NCI-H1694 (cell line): ENCODE measurements around the gene SUCLG2.

Experiments used
- DNase-seq: peaks from one replicate; lab custom pipeline; 2025; lab: John Stamatoyannopoulos, UW

The SUCLG2 gene

GRCh38 chr3:67509471-67510075, 144.8 kb downstream of the SUCLG2 start:
- no peak for DNase-seq

- no peak for DNase-seq
Observed at GRCh38 chr3:67507584-67507983, 146.8 kb downstream of the SUCLG2 start.

DNA sequence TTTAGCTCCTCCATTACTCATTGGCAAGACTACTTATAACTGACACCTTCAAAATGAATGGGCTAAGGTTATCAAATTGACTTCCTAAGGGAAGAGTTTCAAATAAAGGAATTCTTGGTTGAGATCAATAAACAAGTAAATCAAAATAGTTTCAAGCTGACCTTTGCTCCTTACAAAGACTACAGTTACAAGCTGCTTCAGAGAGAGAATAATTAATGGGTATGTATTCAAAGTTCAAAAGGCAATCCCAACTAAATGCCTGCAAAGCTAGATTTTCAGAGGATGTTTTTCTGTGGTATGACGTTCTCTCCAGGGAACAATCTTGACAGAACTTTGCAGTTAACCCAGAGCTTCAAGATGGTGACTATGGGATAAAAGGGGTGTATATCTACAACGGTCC, 153.7 kb downstream of the SUCLG2 start:
- DNase-seq, result no peak

DNA sequence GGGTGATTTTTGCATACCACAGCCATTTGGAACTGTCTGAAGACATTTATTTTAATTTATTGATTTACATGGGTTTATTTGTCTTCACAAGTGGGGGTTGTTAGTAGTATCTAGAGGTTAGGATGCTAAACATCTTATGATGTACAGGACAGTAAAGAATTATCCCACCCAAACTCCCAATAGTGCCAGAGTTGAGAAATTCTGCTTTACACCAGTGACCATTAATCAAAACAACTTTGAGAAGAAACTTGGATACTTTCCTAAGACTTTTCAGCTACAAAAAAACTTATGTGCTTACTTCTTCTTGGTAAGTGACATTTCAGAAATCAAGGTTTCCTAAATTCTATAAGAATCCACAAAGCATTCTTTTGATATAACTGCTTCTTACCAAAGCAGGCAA, 156.7 kb downstream of the SUCLG2 start:
- no peak for DNase-seq

DNA sequence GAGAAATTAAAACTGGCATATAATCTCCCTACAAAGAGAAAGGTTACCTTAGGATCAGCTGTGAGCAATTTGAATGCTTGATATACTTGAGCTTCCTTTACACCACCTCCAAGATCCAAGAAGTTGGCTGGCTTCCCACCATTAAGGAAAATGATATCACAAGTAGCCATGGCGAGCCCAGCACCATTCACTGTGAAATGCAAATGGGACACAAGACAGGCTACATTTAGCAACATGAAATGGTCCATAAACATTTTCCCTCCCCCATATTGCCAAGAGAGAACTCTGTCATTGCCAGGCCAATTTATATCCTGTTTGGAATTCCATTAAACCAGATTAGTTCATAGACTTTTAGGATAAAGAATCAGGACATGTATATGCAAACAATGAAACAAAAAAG, 158.7 kb downstream of the SUCLG2 start:
- DNase-seq, result no peak

DNA sequence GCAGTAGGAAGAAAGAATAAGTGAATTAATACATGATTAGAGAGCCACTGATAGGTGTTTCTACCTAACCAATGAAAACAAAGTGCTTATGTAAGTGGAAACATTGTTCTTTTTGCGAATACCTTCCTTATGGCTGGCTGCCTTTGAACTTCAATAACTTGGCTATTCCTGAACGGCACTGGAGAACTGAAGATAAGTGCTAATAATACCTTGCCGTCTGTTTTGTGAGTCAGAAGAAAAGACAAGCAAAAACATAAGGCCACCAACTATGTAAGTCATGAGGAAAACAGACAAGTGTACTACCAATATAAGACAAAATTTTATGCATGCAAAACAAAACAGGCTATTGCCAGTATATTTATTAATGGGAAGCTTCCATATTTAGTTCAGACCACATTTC, 160.6 kb downstream of the SUCLG2 start:
- no peak for DNase-seq

DNA sequence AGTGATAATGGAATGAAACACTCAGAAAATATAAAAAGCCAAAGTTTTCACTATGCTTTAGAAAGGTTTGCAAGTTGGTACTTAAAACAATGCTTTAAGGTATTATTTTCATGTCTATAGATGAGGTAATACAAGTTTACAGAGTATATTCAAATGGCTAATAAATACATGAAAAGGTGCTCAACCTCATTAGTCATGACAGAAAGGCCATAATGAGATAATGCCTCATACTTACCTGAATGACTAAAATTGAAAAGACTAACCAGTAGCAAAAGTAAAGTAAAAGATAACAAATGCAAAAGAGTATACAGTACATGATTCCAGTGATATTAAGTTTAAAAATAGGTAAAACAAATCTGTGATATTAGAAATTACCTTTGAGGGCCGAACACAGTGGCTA, 163.8 kb downstream of the SUCLG2 start:
- DNase-seq, result no peak

DNA sequence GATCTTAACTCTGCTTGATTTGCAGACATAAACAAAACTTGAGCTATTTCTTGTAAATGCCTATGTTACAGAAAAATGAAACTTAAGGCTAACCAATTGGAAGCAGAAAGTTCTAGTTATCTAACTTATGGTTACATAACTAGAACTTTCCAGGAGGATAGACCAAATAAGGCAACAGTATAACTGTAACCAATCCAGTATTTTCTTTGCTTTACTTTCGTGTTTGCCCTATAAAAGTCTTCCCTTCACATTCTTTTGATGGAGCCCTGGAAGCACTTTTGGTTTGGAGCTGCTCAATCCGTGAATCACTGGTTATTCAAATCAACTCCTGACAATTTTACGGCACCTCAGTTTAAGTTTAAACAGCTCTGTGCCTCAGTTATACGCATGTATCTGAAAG, 164.6 kb downstream of the SUCLG2 start:
- DNase-seq, result no peak

GRCh38 chr3:67487564-67488114, 166.8 kb downstream of the SUCLG2 start:
- no peak for DNase-seq

GRCh38 chr3:67486883-67487282, 167.5 kb downstream of the SUCLG2 start:
- DNase-seq, result no peak

DNA sequence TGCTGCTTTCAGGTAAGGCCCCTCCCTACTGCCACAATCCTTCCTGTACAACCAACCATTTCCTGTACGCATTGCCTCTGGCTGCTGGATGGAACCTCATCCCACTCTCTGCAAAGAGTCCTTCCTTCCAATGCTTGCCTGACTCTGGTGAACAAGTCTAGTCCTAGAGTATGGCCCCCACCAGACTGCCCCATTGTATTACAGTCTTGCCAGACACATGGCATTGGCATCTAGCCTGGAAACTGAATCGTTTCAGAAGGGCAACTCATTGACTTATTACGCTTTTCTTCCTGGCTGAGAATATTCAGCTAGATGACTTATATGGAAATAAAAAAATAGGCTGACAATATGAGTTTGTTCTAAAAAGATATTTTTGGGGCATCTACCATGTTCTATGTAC, 170.3 kb downstream of the SUCLG2 start:
- DNase-seq, result no peak

GRCh38 chr3:67481126-67481525, 173.3 kb downstream of the SUCLG2 start:
- DNase-seq, result no peak

DNA sequence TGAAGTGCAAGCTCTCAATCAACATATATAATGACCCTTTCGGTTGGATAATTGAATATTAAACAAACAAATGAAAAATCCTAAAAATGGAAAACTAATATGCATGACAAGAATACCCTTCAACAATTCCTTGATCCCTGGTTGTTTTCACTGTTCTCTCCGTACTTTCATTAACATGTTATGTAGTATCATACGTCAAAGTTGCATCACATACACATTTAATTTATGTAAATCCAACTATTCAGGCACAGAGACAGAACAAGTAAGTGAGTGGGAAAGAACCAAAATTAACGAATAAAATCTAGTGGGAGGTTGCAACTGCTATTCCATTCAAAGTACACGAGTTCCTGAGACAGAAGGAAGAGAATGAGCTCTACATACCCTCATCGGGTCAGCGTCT, 176.0 kb downstream of the SUCLG2 start:
- DNase-seq, result no peak

DNA sequence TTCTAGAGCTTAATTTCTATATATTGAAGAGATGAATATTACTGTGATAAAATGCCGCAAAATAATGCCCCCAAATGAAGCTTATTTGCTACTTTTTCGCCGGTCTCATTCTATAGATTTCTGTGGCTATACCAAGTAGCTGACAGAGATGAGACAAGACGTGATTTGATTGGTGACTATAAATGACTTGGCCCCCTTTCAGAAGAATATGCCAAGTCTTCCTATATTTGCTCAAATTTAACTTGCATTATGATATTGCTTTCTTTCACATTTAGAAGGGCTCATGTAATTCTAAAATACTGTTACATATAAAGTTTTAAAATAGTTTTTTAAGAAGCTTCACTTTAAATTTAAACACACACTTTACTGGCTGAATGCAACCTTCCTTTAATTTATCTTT, 180.1 kb downstream of the SUCLG2 start:
- DNase-seq, result no peak

DNA sequence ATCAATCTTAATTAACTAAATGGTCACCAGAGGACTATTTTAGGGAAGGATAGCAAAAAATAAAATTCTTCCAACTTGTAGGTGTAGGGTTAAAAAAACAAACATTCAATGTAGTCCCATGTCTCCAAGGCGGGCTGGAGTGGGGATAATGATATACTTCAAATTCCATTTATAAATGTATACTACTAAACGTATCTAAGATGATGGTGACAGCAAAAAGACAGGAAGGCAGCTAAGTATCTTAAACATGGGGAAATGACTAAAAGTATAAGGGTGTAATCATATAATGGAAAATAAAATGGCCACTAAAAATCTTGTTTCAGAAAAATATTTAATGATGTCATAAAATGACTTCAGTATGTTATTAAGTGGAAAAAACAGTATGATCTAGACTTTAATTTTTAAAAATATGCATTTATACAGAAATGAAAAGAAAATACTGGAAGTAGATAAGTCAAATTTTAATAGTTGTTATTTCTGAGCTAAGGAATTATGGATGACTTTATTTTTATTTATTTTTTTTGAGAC, 181.7 kb downstream of the SUCLG2 start:
- no peak for DNase-seq

DNA sequence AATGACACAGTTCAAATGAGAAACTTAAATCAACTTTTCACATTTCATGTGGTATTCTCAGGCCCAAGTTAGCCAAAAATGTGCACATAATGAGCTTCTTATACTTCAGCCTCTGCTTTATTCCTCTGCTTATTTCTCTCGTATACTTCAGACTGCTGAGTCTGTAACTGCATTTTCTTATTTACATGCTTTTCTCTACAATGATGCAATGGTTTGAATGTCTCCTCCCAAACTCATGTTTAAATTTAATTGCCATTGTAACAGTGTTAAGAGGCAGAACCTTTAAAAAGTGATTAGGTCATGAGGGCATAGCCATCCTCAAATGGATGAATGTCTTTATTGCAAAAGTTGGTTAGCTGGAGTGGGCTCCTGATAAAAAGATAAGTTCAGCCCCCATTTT, 184.2 kb downstream of the SUCLG2 start:
- DNase-seq, result no peak

- DNase-seq, result no peak
Observed at GRCh38 chr3:67468511-67468910, 185.9 kb downstream of the SUCLG2 start.

GRCh38 chr3:67463656-67464055, 190.8 kb downstream of the SUCLG2 start:
- DNase-seq, result no peak

- DNase-seq, result no peak
Observed at GRCh38 chr3:67462187-67462586, 192.2 kb downstream of the SUCLG2 start.

- peak; percentile 77 for DNase-seq
Observed at GRCh38 chr3:67461667-67462142, 192.7 kb downstream of the SUCLG2 start.

DNA sequence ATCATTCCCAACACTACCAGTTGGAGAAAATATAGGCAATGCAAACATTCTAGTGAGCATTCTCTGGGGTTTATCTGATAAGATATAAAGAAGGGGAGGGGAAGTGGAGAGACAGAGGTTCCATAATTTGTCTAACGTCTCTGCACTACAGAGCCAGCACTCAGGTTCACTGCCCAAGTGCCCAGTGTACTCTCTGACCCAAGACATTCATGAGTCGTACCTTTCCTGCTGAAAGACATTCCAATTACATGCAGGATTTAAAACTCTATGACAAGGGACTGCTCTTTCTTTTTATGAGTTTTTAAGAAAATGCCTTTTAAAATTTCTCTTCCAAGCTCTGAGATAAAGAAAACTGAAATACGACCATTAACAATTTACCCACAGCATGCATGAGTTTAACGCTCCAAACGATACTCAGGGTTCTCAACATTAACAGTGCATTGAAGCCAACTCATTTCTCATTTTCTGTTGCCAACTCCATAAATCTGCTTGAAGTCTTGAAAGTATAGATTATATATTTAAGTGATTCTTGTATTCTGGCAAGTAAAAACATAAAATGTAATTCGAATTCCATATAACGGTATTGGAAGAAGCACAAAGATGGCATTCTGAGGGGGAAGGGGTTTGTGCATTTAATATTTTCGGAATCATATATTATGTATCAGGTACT, 193.4 kb downstream of the SUCLG2 start:
- no peak for DNase-seq

DNA sequence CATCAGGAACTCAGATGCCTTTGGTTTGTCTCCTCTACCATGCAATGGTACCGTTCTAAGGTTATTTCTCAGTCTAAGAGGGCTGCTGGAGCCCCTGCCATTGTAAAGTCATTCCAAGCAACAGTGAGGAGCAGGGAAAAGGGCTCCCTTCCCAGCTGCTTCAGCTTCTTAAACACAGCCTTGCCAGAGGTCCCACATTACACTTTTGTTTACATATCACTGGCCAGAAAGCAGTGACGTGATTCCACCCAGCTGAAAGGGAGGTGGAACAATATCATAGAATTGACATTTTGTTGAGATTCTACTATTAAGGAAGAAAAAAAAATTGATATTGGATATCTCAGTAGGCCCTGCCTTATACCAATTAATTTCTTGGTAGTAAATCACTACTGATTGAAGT, 194.6 kb downstream of the SUCLG2 start:
- DNase-seq, result no peak

- DNase-seq, result peak; percentile 3
Observed at GRCh38 chr3:67458896-67459530, 195.4 kb downstream of the SUCLG2 start.
